ENCODE results near the gene SIRT5.

GRCh38 chr6:13649393-13649792 is 75.0 kb downstream of the SIRT5 start:
- TF ChIP-seq CTCF (IDR thresholded peaks at IDR 0.05) (no peak), POLR2AphosphoS5 (IDR thresholded peaks at IDR 0.05) (no peak), EP300 (IDR thresholded peaks at IDR 0.05) (no peak), POLR2A (IDR thresholded peaks at IDR 0.05) (no peak)

Data from upper lobe of left lung (tissue), 4 donors.